NT2/D1 (cell line): ENCODE measurements around the gene KRTAP5-8.

Experiments used
- SUZ12 ChIP-seq: IDR thresholded peaks from 2 replicates; pipeline ENCODE4 v1.6.1; 2011; ENCODE audit not compliant: insufficient read length, insufficient read depth; ENCODE audit errors: extremely low read depth
- YY1 ChIP-seq: IDR thresholded peaks from 2 replicates; pipeline ENCODE4 v1.6.1; 2011; ENCODE audit not compliant: insufficient read length, insufficient read depth
- ZNF274 ChIP-seq: IDR thresholded peaks from 2 replicates; pipeline ENCODE4 v1.6.1; 2011; ENCODE audit warnings: mild to moderate bottlenecking, low read depth, low read length

- no peak for TF ChIP-seq SUZ12
- no peak for TF ChIP-seq YY1
- no peak for TF ChIP-seq ZNF274
Measured at GRCh38 chr11:71558996-71559395, 21.2 kb downstream of the KRTAP5-8 start.
